HT-29 (cell line): Measurements from ENCODE around the gene CYP17A1. TPM values are rescaled to one million over a fixed set of nuclear protein-coding genes. Genes with fewer than 3 reads are reported as not detected.

Experiments
- DNase-seq: peaks from one replicate; pipeline ENCODE4 v3.0.0-alpha.2; 2015; ENCODE audit warnings: low spot score
- total RNA-seq: library from RNA; depleted of rRNA; stranded (reverse); fragments of >200 nt; shearing (Covaris generic); gene quantifications from 2 replicates; pipeline ENCODE4 v1.2.3, GENCODE V29; 2014

Gene CYP17A1
- total RNA-seq, 1 experiment from 2014 or later: not detected

- no peak for DNase-seq
These were observed 32.7 kb downstream of the CYP17A1 start for GRCh38 chr10:102804382-102805055.

DNA sequence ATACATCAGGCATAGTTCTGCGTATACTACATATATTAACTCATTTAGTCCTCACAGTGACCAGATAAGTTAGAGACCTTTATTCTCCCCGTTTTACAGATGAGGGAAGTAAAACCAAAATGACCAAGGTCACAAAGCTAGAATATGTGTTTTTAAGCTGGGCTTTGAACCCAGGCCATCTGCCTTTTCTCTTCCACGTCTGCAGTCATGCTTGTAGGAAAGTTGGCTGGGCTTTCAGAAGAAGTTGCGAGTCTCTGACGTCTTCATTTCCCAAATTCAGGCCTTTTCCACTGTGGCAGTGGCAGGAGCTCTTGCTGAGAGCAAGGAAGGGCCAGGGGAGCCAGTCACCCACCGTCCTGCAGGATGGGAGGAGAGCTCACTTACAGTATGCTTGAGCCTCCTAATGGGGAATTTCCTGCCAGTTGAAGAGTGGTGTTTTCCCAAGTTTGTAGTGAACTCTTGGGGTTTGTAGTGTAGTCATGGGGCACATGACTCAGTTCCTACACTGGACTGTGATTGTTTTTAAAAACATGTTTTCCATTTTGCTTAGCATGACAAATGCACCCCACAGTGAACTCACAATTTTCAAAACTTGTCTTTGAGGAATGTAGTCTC lies 34.2 kb downstream of the CYP17A1 start:
- no peak for DNase-seq

DNA sequence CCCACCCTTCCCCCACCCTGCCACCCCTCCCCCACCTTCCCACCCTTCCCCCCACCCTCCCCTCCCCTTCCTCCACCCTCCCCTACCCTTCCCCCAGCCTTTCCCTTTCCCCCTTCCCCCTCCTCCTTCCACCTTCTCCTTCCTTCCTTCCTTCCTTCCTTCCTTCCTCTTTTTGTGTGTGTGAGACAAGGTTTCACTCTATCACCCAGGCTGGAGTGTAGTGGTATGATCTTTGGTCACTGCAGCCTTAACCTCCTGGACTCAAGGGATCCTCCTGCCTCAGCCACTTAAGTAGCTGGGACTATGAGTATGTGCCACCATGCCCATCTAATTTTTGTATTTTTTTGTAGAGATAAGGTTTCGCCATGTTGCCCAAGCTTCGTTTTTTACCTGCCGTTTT lies 35.2 kb downstream of the CYP17A1 start:
- DNase-seq: no peak

GRCh38 chr10:102801496-102801895 lies 35.7 kb downstream of the CYP17A1 start:
- no peak for DNase-seq

GRCh38 chr10:102800611-102801335 lies 36.4 kb downstream of the CYP17A1 start:
- no peak for DNase-seq

- no peak for DNase-seq
These were observed 37.3 kb downstream of the CYP17A1 start for GRCh38 chr10:102799691-102800471.

GRCh38 chr10:102796407-102797176 lies 40.6 kb downstream of the CYP17A1 start:
- DNase-seq: peak; percentile 36

DNA sequence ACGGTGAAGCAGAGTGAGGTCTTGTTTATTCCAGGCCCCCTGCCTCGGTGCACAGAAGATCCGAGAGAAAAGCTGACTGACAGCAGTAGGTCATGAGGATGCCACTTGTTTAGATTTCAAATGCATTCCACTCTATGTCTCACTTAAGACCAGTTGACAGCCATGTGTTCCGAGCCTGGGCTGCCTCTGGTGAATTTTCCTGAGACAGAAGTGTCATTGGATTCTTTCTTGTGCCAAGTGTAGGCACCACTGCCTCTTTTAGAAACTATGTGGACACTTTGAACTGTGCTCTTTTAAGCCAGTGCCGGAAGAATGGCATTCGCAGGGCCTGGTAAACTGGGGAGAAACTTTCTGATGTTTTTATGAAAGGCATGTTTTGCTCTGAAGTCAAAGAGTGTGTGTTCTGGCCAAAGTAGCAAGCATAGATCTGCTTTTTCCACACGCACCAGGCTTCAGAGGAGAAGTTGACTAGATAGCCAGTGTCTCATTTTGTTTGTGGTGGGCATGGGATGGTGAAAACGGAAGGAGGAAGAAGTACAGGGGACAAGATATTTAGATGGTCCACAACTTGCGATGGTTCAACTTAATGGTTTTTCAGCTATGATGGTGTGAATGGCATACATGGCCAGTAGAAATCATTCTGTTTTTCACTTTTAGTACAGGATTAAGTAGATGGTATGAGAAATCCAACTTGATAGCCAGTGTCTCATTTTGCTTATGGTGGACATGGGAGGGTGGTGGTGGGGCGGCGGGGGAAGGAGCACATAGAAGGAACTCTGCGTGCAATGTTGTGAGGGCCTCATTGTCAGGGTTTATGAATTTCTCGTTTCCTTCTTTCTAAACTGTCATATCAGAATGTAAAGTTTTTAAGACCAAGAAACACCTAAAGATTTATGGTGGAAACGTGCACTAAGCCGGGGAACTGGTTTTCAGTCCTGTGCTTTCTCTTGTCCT lies 41.5 kb downstream of the CYP17A1 start:
- no peak for DNase-seq

DNA sequence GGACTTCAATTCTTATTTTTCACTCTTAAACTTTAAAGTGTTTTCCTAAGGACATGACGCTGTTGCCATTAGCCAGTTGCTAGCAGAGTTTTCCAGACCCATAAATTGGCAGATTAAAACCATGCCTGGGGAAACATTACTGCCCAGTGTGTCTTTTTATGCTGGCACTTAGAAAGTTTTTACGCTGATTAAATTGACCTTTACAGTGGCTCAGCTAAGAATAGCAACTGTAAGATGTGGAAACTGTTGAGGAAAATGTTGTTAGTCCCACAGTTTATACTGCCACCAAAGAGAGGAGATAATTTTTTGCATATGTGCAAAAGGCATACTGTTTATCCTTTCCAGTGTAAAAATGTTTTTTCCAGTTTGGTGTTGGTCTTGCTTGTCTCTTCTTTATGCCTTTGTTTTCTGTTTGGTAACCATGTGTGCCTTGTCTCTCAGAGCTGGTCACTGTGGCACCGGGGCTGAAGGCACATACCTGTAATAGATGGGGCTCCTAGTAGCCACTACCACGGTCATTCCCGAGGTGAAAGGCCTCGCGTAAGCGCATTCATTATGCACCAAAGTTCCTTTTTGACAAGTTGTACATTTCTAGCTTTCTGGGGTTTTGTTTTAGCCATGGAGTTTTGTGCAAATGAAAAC lies 45.3 kb downstream of the CYP17A1 start:
- no peak for DNase-seq

DNA sequence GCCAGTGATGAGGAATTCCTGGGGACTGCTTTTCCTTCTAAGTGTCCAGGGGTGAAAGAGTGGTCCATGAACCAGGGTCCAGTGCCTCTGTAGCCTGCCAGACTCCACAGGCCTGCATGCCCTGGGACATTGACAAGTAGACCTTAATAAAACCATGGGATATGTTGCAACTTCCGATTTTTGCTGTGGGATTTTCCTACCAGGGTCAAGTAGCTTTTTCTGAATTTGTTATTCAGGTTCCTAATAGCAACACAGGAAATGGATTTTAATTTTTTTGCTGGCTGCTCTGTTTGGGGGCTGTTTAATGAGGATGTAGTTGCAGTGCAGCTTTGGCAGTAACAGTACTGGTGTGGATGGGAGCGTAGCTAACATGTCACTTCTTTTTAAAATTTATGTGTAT lies 51.4 kb downstream of the CYP17A1 start:
- DNase-seq: no peak

GRCh38 chr10:102783568-102783967 lies 53.6 kb downstream of the CYP17A1 start:
- no peak for DNase-seq

GRCh38 chr10:102782673-102783551 lies 54.3 kb downstream of the CYP17A1 start:
- no peak for DNase-seq

DNA sequence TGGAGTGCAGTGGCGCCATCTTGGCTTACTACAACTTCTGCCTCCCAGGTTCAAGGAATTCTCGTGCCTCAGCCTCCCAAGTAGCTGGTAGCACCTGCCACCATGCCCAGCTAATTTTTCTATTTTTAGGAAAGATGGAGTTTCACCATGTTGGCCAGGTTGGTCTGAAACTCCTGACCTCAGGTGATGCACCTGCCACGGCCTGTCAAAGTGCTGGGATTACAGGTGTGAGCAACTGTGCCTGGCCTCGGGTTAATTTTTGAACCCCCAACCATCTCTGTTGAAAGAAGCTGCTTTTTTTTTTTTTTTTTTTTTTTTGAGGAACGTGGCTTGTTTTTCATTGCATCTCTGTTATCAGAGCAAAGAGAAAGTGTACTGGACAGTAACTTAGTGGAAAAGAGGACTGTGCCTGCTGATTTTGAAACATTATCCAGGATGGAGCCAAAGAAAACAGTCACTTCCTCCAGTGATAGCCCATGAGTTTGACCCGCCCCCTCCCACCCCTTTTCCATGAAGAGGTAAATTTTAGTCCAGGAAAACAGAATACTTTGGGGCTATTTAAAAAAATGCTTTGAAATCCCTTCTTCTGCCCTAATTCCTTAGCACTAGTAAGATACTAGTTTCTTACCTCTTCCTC lies 55.2 kb downstream of the CYP17A1 start:
- no peak for DNase-seq

DNA sequence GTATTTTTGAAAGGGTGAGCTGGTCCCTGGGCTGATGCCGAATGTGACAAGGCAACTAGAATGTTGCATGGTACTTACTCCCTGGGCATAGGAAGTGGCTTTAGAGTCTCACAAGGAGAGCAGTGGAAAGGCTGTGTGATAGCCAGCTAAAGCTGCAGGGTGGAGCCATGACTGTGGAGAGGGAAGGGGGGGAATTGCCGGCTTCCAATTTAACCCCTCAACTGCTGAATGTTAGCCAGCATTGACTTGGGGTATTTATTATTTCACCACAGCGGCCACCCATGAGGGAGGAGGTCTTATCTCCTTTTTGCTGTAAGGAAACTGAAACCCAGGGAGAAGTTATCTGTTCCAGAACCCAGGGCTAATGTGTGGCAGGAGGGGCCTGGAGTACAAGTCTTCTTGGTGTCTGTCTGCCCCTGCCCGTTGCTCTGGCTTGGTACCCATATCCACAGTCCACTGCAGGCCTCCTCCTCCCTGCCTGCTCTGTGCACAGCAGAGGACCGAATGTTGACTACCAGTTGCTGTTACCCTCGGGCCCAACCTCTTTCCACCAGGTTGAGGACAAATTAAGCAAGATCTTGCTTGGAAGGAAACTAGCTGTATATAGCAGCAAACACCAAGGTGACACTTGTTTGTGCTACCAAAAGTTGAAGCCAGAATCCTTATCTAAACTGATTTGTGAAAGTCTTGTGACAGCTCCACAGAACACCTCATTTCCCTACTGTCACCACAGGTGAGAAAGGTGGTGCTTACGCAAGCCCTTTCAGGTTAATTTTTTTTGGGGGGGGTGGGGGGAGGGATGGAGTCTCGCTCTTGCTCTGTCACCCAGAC lies 55.9 kb downstream of the CYP17A1 start:
- DNase-seq: no peak
